ENCODE results near the gene MRGPRF.

MRGPRF gene

DNA sequence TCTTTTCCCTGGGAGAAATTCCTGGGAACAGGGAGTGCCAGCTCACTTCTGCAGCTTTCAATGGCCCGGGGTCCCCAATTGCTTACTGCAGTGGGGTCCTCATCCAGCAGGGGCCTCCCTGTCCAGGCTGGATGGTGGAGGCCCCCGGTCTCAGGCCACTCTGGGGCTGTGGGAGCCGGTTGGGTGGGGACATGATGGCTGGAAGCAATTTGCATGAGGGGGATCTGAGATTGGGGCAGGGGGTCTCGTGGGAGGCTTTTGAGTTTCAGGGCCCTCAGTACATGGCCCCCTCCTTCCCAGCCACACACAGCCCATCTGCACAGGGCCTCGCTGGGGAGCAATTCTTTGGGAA, 57.5 kb downstream of the MRGPRF start:
- no peak overlapping the region for H3K18ac ChIP-seq (ENCODE audit: low read length)
- no peak overlapping the region for H3K4me2 ChIP-seq (ENCODE audit: low read length)
- H3K27ac ChIP-seq (ENCODE audit: low read depth, low read length): no peak overlapping the region
- H3K4ac ChIP-seq (ENCODE audit: low read depth, low read length): no peak overlapping the region
- WGBS (ENCODE audit: extremely low coverage, insufficient coverage, low lambda C conversion rate): no CpG with 5 or more reads among the region's 5 CpGs
- no peaks in the 10 kb centered on the region for H3K79me2 ChIP-seq (ENCODE audit: control insufficient read depth, insufficient read depth, low read length)
- no peak overlapping the region for H2BK5ac ChIP-seq (ENCODE audit: low read length)
- no peak overlapping the region for H3K56ac ChIP-seq (ENCODE audit: low read length)
- H4K5ac ChIP-seq (ENCODE audit: low read length): no peak overlapping the region
- no peak overlapping the region for H2AK5ac ChIP-seq (ENCODE audit: low read length)
- no peak overlapping the region for H3K4me3 ChIP-seq (ENCODE audit: low read length)
- no peak overlapping the region for H4K8ac ChIP-seq (ENCODE audit: low read depth, low read length)
- H3K9ac ChIP-seq (ENCODE audit: low read length): no peak overlapping the region
- no peaks in the 10 kb centered on the region for H3K27me3 ChIP-seq (ENCODE audit: insufficient read depth, low read length, poor library complexity)
- H3K36me3 ChIP-seq (ENCODE audit: control insufficient read depth, insufficient read depth, low read length): no peaks in the 10 kb centered on the region
- no peak for DNase-seq
- H3K23ac ChIP-seq (ENCODE audit: low read length): no peak overlapping the region
- no peak overlapping the region for H2BK120ac ChIP-seq (ENCODE audit: low read depth, low read length)
- no peaks in the 10 kb centered on the region for H3K4me1 ChIP-seq (ENCODE audit: control insufficient read depth, low read depth, low read length)
- H2BK15ac ChIP-seq (replicated peaks; ENCODE audit: low read depth): no peak overlapping the region
- H3K79me1 ChIP-seq (ENCODE audit: low read length): no peaks in the 10 kb centered on the region

- no CpG with 5 or more reads among the region's 30 CpGs for WGBS (ENCODE audit: extremely low coverage, insufficient coverage, low lambda C conversion rate)
- Histone ChIP-seq H3K4me1 (ENCODE audit: control insufficient read depth, low read depth, low read length) (no peaks in the 10 kb centered on the region), H3K23ac (ENCODE audit: low read length) (no peak overlapping the region), H3K4ac (ENCODE audit: low read depth, low read length) (no peak overlapping the region), H2AK5ac (ENCODE audit: low read length) (no peak overlapping the region), H3K79me2 (ENCODE audit: control insufficient read depth, insufficient read depth, low read length) (no peaks in the 10 kb centered on the region), H3K56ac (ENCODE audit: low read length) (no peak overlapping the region), H4K5ac (ENCODE audit: low read length) (no peak overlapping the region), H2BK15ac (replicated peaks; ENCODE audit: low read depth) (no peak overlapping the region), H3K9ac (ENCODE audit: low read length) (no peak overlapping the region), H4K8ac (ENCODE audit: low read depth, low read length) (no peak overlapping the region), H3K79me1 (ENCODE audit: low read length) (no peaks in the 10 kb centered on the region), H2BK120ac (ENCODE audit: low read depth, low read length) (no peak overlapping the region), H3K27me3 (ENCODE audit: insufficient read depth, low read length, poor library complexity) (no peaks in the 10 kb centered on the region), H3K4me2 (ENCODE audit: low read length) (no peak overlapping the region), H3K36me3 (ENCODE audit: control insufficient read depth, insufficient read depth, low read length) (no peaks in the 10 kb centered on the region), H3K27ac (ENCODE audit: low read depth, low read length) (no peak overlapping the region), H3K4me3 (ENCODE audit: low read length) (no peak overlapping the region), H2BK5ac (ENCODE audit: low read length) (no peak overlapping the region), H3K18ac (ENCODE audit: low read length) (no peak overlapping the region)
- no peak for DNase-seq
These were observed 58.0 kb downstream of the MRGPRF start for GRCh38 chr11:68954836-68955606.
